ENCODE measurements around the gene PIGT.

- TF ChIP-seq CTCF (IDR thresholded peaks at IDR 0.05) (no peak), EP300 (IDR thresholded peaks at IDR 0.05) (no peak)
Observed at GRCh38 chr20:45420125-45420524, 4.2 kb downstream of the PIGT start.
